OCI-LY3 (cell line): ENCODE data around the gene RBCK1.
"Not testable (repeated sequence)": the region's sequence is repeated elsewhere in the genome, so short reads cannot be mapped to it uniquely, and the experiment has no call there.

Experiments used
- EZH2phosphoT487 ChIP-seq: fragments of 200-600 bp; shearing (Covaris generic); IDR thresholded peaks from 2 replicates; pipeline ENCODE4 v1.6.1; 2018; ENCODE audit warnings: antibody characterized with exemption, mixed run types, low read depth
- TF ChIP-seq, protein P1 (sequence below): fragments of 200-600, 300-600 bp; sonication (generic); IDR thresholded peaks from 2 replicates; pipeline ENCODE4 v1.5.1; 2014; ENCODE audit warnings: antibody characterized with exemption, low read length, low read depth

DNA sequence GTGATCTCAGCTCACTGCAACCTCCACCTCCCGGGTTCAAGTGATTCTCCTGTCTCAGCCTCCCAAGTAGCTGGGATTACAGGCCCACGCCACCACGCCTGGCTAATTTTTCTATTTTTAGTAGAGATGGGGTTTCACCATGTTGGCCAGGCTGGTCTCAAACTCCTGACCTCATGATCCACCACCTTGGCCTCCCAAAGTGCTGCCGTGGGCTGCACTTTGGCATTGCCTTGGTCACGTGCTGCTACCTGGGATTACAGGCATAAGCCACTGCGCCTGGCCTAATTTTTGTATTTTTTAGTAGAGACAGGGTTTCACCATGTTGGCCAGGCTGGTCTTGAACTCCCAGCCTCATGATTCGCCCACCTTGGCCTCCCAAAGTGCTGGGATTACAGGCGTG, 21.5 kb upstream of the RBCK1 start:
- TF ChIP-seq, protein P1, sequence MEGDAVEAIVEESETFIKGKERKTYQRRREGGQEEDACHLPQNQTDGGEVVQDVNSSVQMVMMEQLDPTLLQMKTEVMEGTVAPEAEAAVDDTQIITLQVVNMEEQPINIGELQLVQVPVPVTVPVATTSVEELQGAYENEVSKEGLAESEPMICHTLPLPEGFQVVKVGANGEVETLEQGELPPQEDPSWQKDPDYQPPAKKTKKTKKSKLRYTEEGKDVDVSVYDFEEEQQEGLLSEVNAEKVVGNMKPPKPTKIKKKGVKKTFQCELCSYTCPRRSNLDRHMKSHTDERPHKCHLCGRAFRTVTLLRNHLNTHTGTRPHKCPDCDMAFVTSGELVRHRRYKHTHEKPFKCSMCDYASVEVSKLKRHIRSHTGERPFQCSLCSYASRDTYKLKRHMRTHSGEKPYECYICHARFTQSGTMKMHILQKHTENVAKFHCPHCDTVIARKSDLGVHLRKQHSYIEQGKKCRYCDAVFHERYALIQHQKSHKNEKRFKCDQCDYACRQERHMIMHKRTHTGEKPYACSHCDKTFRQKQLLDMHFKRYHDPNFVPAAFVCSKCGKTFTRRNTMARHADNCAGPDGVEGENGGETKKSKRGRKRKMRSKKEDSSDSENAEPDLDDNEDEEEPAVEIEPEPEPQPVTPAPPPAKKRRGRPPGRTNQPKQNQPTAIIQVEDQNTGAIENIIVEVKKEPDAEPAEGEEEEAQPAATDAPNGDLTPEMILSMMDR: not testable (repeated sequence)
- TF ChIP-seq EZH2phosphoT487: not testable (repeated sequence)
